K562 (cell line): ENCODE results near the gene PPOX. TPM values are rescaled to one million over a fixed set of nuclear protein-coding genes. Genes with fewer than 3 reads are reported as not detected.

Experiments used
- GABPA ChIP-seq: fragments of 200-800 bp; sonication (Bioruptor generic); conservative IDR thresholded peaks from 2 replicates; pipeline ENCODE4 v1.6.1; 2016; ENCODE audit warnings: low read depth, missing genetic modification characterization, missing compliant biosample characterization
- ILF3 ChIP-seq: fragments of 450-650 bp; IDR thresholded peaks from 2 replicates; pipeline ENCODE4 v1.6.1; 2018; ENCODE audit warnings: antibody characterized with exemption, mild to moderate bottlenecking, moderate library complexity, borderline replicate concordance
- POLR2A ChIP-seq: fragments of 450-650 bp; conservative IDR thresholded peaks from 2 replicates; pipeline ENCODE4 v1.6.1; 2016
- POLR2B ChIP-seq: fragments of 450-650 bp; IDR thresholded peaks from 2 replicates; pipeline ENCODE4 v1.6.1; 2018; ENCODE audit warnings: low read depth; ENCODE audit not compliant: partially characterized antibody
- SMC3 ChIP-seq: conservative IDR thresholded peaks from 2 replicates; pipeline ENCODE4 v1.6.1; 2011; ENCODE audit warnings: low read depth, low read length, improper control_type of control experiment; ENCODE audit not compliant: insufficient read depth
- TFAM ChIP-seq: fragments of 250-450 bp; sonication (Bioruptor Pico); conservative IDR thresholded peaks from 2 replicates; pipeline ENCODE4 v1.5.0; 2021; ENCODE audit warnings: mild to moderate bottlenecking, moderate library complexity
- THAP7 ChIP-seq: fragments of 250-450 bp; sonication (Bioruptor Pico); IDR thresholded peaks from 2 replicates; pipeline ENCODE4 v1.5.0; 2021
- WHSC1 ChIP-seq: IDR thresholded peaks from one replicate; pipeline ENCODE4 v1.6.1; 2012; ENCODE audit warnings: low read length, control low read depth, inconsistent platforms
- ZNF766 ChIP-seq: fragments of 200-800 bp; sonication (Bioruptor generic); conservative IDR thresholded peaks from 2 replicates; pipeline ENCODE4 v1.6.1; 2016; ENCODE audit warnings: missing genetic modification characterization, missing compliant biosample characterization
- polyA plus RNA-seq, 8 experiments: library from polyadenylated mRNA; depleted of rRNA in 4 of 8; stranded (reverse) in 5 of 8; unstranded in 3 of 8; fragments of >200 nt; fragmentation: Nextera tagmentation in 2 of 8; fragmentation: Illumina TruSeq in 1 of 8; extraction: Ambion mirVana in 2 of 8; extraction: Trizol in 1 of 8; gene quantifications; 2 replicates each; pipeline versions ENCODE4 v1.2.1 to v1.2.3, GENCODE V29; 2011 to 2014; ENCODE audit warnings: inconsistent platforms in 1 of 8, missing spikeins in 1 of 8
- total RNA-seq, 7 experiments: library from RNA; depleted of rRNA in 6 of 7; stranded (reverse); fragments of >200 nt in 6 of 7; fragmentation: Illumina TruSeq in 2 of 7; extraction: Trizol in 2 of 7; gene quantifications; 2 replicates each; pipeline versions ENCODE4 v1.2.1 to v1.2.3, GENCODE V29; 2011 to 2021; ENCODE audit warnings: low replicate concordance in 1 of 7
- TF ChIP-seq, protein P1 (sequence below), 3 experiments: IDR thresholded peaks in 2 of 3; conservative IDR thresholded peaks in 1 of 3; 2 replicates each; pipeline ENCODE4 v1.5.1; 2011 to 2012; ENCODE audit warnings: low read length in 3 of 3, mild to moderate bottlenecking in 3 of 3, control low read depth in 2 of 3, improper control_type of control experiment in 1 of 3, inconsistent platforms in 1 of 3, low read depth in 1 of 3, mixed read lengths in 1 of 3, moderate library complexity in 1 of 3; ENCODE audit not compliant: insufficient read depth in 2 of 3

The PPOX gene
- total and polyA plus RNA-seq, 9 of the 15 experiments (the other 6 are each of a cell fraction or from before 2014, with no cell fraction given), result 17.0 to 57.1 (median 38.9) TPM

GRCh38 chr1:161209790-161210409 lies 43.7 kb downstream of the PPOX start (continued):
- no peak for TF ChIP-seq THAP7 (CRISPR knock-in tag)
- TF ChIP-seq WHSC1, result no peak
- no peak for TF ChIP-seq TFAM (CRISPR knock-in tag)
- no peak for TF ChIP-seq POLR2B
- no peak for TF ChIP-seq POLR2A
- peak; percentile 88 for TF ChIP-seq SMC3
- no peak for TF ChIP-seq ZNF766 (CRISPR knock-in tag)
- TF ChIP-seq, protein P1, sequence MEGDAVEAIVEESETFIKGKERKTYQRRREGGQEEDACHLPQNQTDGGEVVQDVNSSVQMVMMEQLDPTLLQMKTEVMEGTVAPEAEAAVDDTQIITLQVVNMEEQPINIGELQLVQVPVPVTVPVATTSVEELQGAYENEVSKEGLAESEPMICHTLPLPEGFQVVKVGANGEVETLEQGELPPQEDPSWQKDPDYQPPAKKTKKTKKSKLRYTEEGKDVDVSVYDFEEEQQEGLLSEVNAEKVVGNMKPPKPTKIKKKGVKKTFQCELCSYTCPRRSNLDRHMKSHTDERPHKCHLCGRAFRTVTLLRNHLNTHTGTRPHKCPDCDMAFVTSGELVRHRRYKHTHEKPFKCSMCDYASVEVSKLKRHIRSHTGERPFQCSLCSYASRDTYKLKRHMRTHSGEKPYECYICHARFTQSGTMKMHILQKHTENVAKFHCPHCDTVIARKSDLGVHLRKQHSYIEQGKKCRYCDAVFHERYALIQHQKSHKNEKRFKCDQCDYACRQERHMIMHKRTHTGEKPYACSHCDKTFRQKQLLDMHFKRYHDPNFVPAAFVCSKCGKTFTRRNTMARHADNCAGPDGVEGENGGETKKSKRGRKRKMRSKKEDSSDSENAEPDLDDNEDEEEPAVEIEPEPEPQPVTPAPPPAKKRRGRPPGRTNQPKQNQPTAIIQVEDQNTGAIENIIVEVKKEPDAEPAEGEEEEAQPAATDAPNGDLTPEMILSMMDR (IDR thresholded peaks at IDR 0.05 in 2 of 3, conservative IDR thresholded peaks at IDR 0.05 in 1 of 3; ENCODE audit: insufficient read depth in 2 of 3, low read depth in 1 of 3, low read length in 3 of 3), result peak; percentile 94 to 97 (median 96)
- 0 out of 2 replicates have a peak, but pooled peaks have one; percentile 41 for TF ChIP-seq GABPA (tag)
- no peak for TF ChIP-seq ILF3
